HG02623 (cell line): ENCODE results near the gene ZNF239.
A peak's percentile ranks its signal among the peaks of the same experiment; 100 is the strongest.
"Not testable (repeated sequence)": the region's sequence is repeated elsewhere in the genome, so short reads cannot be mapped to it uniquely, and the experiment has no call there.

ENCODE experiments used
- ATAC-seq: cut with Tn5 transposase; IDR thresholded peaks from one replicate; pipeline ENCODE4 v1.9.1; 2021; ENCODE audit warnings: moderate library complexity; ENCODE audit not compliant: unreplicated experiment

Gene ZNF239

GRCh38 chr10:43574001-43574892 lies at the start of gene ZNF239:
ZNF239 (minus strand) TSS chr10:43574616; CDS start chr10:43558079, 16,537 bp downstream.
- peak; percentile 93 for ATAC-seq

- no peak for ATAC-seq
These were observed 48.9 kb upstream of the ZNF239 start for GRCh38 chr10:43623351-43623750.

- no peak for ATAC-seq
These were observed 47.6 kb upstream of the ZNF239 start for GRCh38 chr10:43622038-43622437.

- no peak for ATAC-seq
These were observed 45.0 kb upstream of the ZNF239 start for GRCh38 chr10:43619368-43619767.

- ATAC-seq, result no peak
These were observed 42.4 kb upstream of the ZNF239 start for GRCh38 chr10:43616697-43617370.

- ATAC-seq, result no peak
These were observed 36.2 kb upstream of the ZNF239 start for GRCh38 chr10:43610636-43611035.

GRCh38 chr10:43607199-43607573 lies 32.8 kb upstream of the ZNF239 start:
- ATAC-seq, result no peak

GRCh38 chr10:43606323-43607198 lies 32.1 kb upstream of the ZNF239 start, which contains the start of gene ZNF485:
ZNF485 (plus strand) TSS chr10:43606438; CDS start chr10:43607051, 613 bp downstream.
- ATAC-seq, result peak; percentile 99

GRCh38 chr10:43605850-43606322 lies 31.5 kb upstream of the ZNF239 start:
- peak; percentile 11 for ATAC-seq

GRCh38 chr10:43601576-43601975 lies 27.2 kb upstream of the ZNF239 start:
- not testable (repeated sequence) for ATAC-seq

- ATAC-seq, result no peak
These were observed 24.9 kb upstream of the ZNF239 start for GRCh38 chr10:43599333-43599732.

- no peak for ATAC-seq
These were observed 24.0 kb upstream of the ZNF239 start for GRCh38 chr10:43598446-43598845.

- no peak for ATAC-seq
These were observed 22.1 kb upstream of the ZNF239 start for GRCh38 chr10:43596546-43596945.

GRCh38 chr10:43595739-43596298 lies 21.4 kb upstream of the ZNF239 start:
- ATAC-seq, result peak; percentile 53

GRCh38 chr10:43594944-43595589 lies 20.7 kb upstream of the ZNF239 start:
- ATAC-seq, result peak; percentile 92

GRCh38 chr10:43591303-43591904 lies 17.0 kb upstream of the ZNF239 start:
- no peak for ATAC-seq

GRCh38 chr10:43586730-43587115 lies 12.3 kb upstream of the ZNF239 start:
- ATAC-seq, result not testable (repeated sequence)

GRCh38 chr10:43585981-43586729 lies 11.7 kb upstream of the ZNF239 start:
- ATAC-seq, result no peak

GRCh38 chr10:43585046-43585445 lies 10.6 kb upstream of the ZNF239 start:
- no peak for ATAC-seq
